H9 (cell line): Measurements from ENCODE around the gene NEURL1B. TPM values are rescaled to one million over a fixed set of nuclear protein-coding genes. Genes with fewer than 3 reads are reported as not detected.
A peak's percentile ranks its signal among the peaks of the same experiment; 100 is the strongest.

Experiments
- DNase-seq: peaks from one replicate; pipeline ENCODE4 v3.0.0-alpha.2; 2017
- H2AFZ ChIP-seq: one replicate; pipeline ENCODE4 v1.6.1; 2013; ENCODE audit warnings: mild to moderate bottlenecking, low read length, control low read depth, moderate library complexity
- H2AK5ac ChIP-seq: 2 replicates; pipeline ENCODE4 v1.6.1; 2013; ENCODE audit warnings: low read length, control low read depth, mixed read lengths; ENCODE audit not compliant: insufficient read length
- H2BK120ac ChIP-seq: one replicate; pipeline ENCODE4 v1.6.1; 2013; ENCODE audit warnings: low read depth, mild to moderate bottlenecking, low read length, control low read depth, inconsistent platforms; ENCODE audit not compliant: poor library complexity, severe bottlenecking
- H2BK12ac ChIP-seq: 2 replicates; pipeline ENCODE4 v1.6.1; 2013; ENCODE audit warnings: low read length, control low read depth, mixed read lengths, low read depth; ENCODE audit not compliant: insufficient read length
- H2BK15ac ChIP-seq: 2 replicates; pipeline ENCODE4 v1.6.1; 2013; ENCODE audit warnings: low read depth, low read length, control low read depth
- H2BK20ac ChIP-seq: one replicate; pipeline ENCODE4 v1.6.1; 2013; ENCODE audit warnings: low read depth, mild to moderate bottlenecking, low read length, control low read depth, inconsistent platforms; ENCODE audit not compliant: poor library complexity, severe bottlenecking
- H2BK5ac ChIP-seq: 2 replicates; pipeline ENCODE4 v1.6.1; 2013; ENCODE audit warnings: low read length, control low read depth, mixed read lengths; ENCODE audit not compliant: insufficient read length
- H3K14ac ChIP-seq: 2 replicates; pipeline ENCODE4 v1.6.1; 2013; ENCODE audit warnings: low read length, control low read depth; ENCODE audit not compliant: insufficient read depth
- H3K18ac ChIP-seq: 2 replicates; pipeline ENCODE4 v1.6.1; 2013; ENCODE audit warnings: low read depth, mild to moderate bottlenecking, mixed read lengths, low read length, control low read depth; ENCODE audit not compliant: insufficient read length
- H3K23ac ChIP-seq: 2 replicates; pipeline ENCODE4 v1.6.1; 2013; ENCODE audit warnings: low read length, control low read depth, mixed read lengths, low read depth; ENCODE audit not compliant: insufficient read length
- H3K23me2 ChIP-seq: 2 replicates; pipeline ENCODE4 v1.6.1; 2013; ENCODE audit warnings: low read depth, mild to moderate bottlenecking, mixed read lengths, low read length, control low read depth; ENCODE audit not compliant: insufficient read length, poor library complexity, severe bottlenecking
- H3K27ac ChIP-seq: 2 replicates; pipeline ENCODE4 v1.5.1; 2013; ENCODE audit warnings: low read length, control low read depth, mixed read lengths, low read depth; ENCODE audit not compliant: insufficient read length
- H3K27me3 ChIP-seq: 2 replicates; pipeline ENCODE4 v1.6.1; 2013; ENCODE audit warnings: low read length, control low read depth, inconsistent platforms; ENCODE audit not compliant: insufficient read depth
- H3K4ac ChIP-seq: 2 replicates; pipeline ENCODE4 v1.6.1; 2013; ENCODE audit warnings: low read depth, mild to moderate bottlenecking, control low read depth, inconsistent platforms, low read length, moderate library complexity
- H3K4me1 ChIP-seq: 2 replicates; pipeline ENCODE4 v1.6.1; 2013; ENCODE audit warnings: low read length, control low read depth, inconsistent platforms; ENCODE audit not compliant: insufficient read depth
- H3K4me2 ChIP-seq: 2 replicates; pipeline ENCODE4 v1.6.1; 2013; ENCODE audit warnings: low read length, control low read depth, mixed read lengths; ENCODE audit not compliant: insufficient read length, insufficient read depth
- H3K56ac ChIP-seq: 2 replicates; pipeline ENCODE4 v1.6.1; 2013; ENCODE audit warnings: low read depth, mild to moderate bottlenecking, mixed read lengths, low read length, control low read depth; ENCODE audit not compliant: insufficient read length
- H3K79me1 ChIP-seq: 2 replicates; pipeline ENCODE4 v1.6.1; 2013; ENCODE audit warnings: low read depth, mild to moderate bottlenecking, moderate library complexity, low read length, control low read depth, inconsistent platforms; ENCODE audit not compliant: insufficient read depth, poor library complexity, severe bottlenecking
- H3K79me2 ChIP-seq: 2 replicates; pipeline ENCODE4 v1.6.1; 2013; ENCODE audit warnings: low read length, control low read depth, inconsistent platforms; ENCODE audit not compliant: insufficient read depth
- H3K9ac ChIP-seq: 2 replicates; pipeline ENCODE4 v1.6.1; 2013; ENCODE audit warnings: low read length, control low read depth, mixed read lengths; ENCODE audit not compliant: insufficient read length; ENCODE audit errors: extremely low read depth
- H3K9me3 ChIP-seq: one replicate; pipeline ENCODE4 v1.6.1; 2013; ENCODE audit warnings: low read depth, low read length, inconsistent platforms; ENCODE audit not compliant: control insufficient read depth
- H3T11ph ChIP-seq: one replicate; pipeline ENCODE4 v1.6.1; 2013; ENCODE audit warnings: mild to moderate bottlenecking, low read length, control low read depth, inconsistent platforms
- H4K20me1 ChIP-seq: one replicate; pipeline ENCODE4 v1.6.1; 2013; ENCODE audit not compliant: control insufficient read depth, insufficient read length, insufficient read depth
- H4K5ac ChIP-seq: 2 replicates; pipeline ENCODE4 v1.6.1; 2013; ENCODE audit warnings: low read depth, mild to moderate bottlenecking, mixed read lengths, low read length, control low read depth; ENCODE audit not compliant: insufficient read length
- H4K8ac ChIP-seq: replicated peaks from 2 replicates; pipeline ENCODE4 v1.6.1; 2013; ENCODE audit warnings: low read length, control low read depth, mixed read lengths, low read depth; ENCODE audit not compliant: insufficient read length
- H4K91ac ChIP-seq: 2 replicates; pipeline ENCODE4 v1.6.1; 2013; ENCODE audit warnings: low read depth, mild to moderate bottlenecking, moderate library complexity, mixed read lengths, low read length, control low read depth; ENCODE audit not compliant: insufficient read length
- H3K27ac Mint-ChIP-seq, 3 experiments: 2 replicates in 2 of 3; 3 replicates in 1 of 3; pipeline ENCODE4 v1.8.0; 2020 to 2021; ENCODE audit warnings: mixed read lengths in 3 of 3, mild to moderate bottlenecking in 1 of 3, moderate library complexity in 1 of 3
- H3K27me3 Mint-ChIP-seq: 2 replicates; pipeline ENCODE4 v1.8.0; 2021; ENCODE audit warnings: low read depth, mild to moderate bottlenecking, moderate library complexity, mixed read lengths
- H3K36me3 Mint-ChIP-seq, 3 experiments: 2 replicates in 2 of 3; 3 replicates in 1 of 3; pipeline ENCODE4 v1.8.0; 2020 to 2021; ENCODE audit warnings: low read depth in 3 of 3, mixed read lengths in 3 of 3; ENCODE audit not compliant: insufficient read depth in 1 of 3
- H3K4me1 Mint-ChIP-seq, 2 experiments: 2 replicates each; pipeline ENCODE4 v1.8.0; 2020; ENCODE audit warnings: mixed read lengths in 2 of 2
- H3K4me3 Mint-ChIP-seq, 2 experiments: 2 replicates in 1 of 2; 3 replicates in 1 of 2; pipeline ENCODE4 v1.8.0; 2020 to 2021; ENCODE audit warnings: mild to moderate bottlenecking in 2 of 2, mixed read lengths in 2 of 2, moderate library complexity in 1 of 2
- H3K9me3 Mint-ChIP-seq, 2 experiments: 2 replicates in 1 of 2; 3 replicates in 1 of 2; pipeline ENCODE4 v1.8.0; 2020; ENCODE audit warnings: mild to moderate bottlenecking in 2 of 2, mixed read lengths in 2 of 2, moderate library complexity in 1 of 2
- CTCF ChIP-seq: fragments of 200-600 bp; sonication (generic); conservative IDR thresholded peaks from 3 replicates; pipeline ENCODE4 v1.8.0; 2021; ENCODE audit warnings: antibody characterized with exemption, mild to moderate bottlenecking
- WGBS: extraction: QIAGEN DNeasy Blood & Tissue Kit; methylation state at CpG from one replicate; pipeline ENCODE4 v1.1.7; 2013; ENCODE audit warnings: missing lambda C conversion rate, low lambda C conversion rate, mixed read lengths; ENCODE audit not compliant: insufficient read length; ENCODE audit errors: extremely low coverage; 5-methylcytosine and 5-hydroxymethylcytosine counted together
- total RNA-seq: library from RNA; stranded (reverse); gene quantifications from 2 replicates; pipeline ENCODE4 v1.2.1, GENCODE V29; 2021

The NEURL1B gene
- total RNA-seq, 1 experiment from 2014 or later: 3.6 TPM

GRCh38 chr5:172630482-172630881 lies 10.6 kb upstream of the NEURL1B start:
- DNase-seq: peak; percentile 26
- Histone ChIP-seq H3K56ac (no peak overlapping the region), H2BK20ac (no peak overlapping the region), H3K27ac (no peak overlapping the region), H2BK5ac (no peak overlapping the region), H3K18ac (no peak overlapping the region), H3K4me1 (peaks cover 11% of the 10 kb centered on the region; the same call in 1 of the 2 replicates), H4K91ac (no peak overlapping the region), H3K9me3 (no peaks in the 10 kb centered on the region), H3K27me3 (no peaks in the 10 kb centered on the region), H3K23ac (no peak overlapping the region), H3K79me1 (no peaks in the 10 kb centered on the region), H4K20me1 (no peaks in the 10 kb centered on the region), H3K79me2 (no peaks in the 10 kb centered on the region), H2BK15ac (no peak overlapping the region), H2AK5ac (no peak overlapping the region), H2BK120ac (no peak overlapping the region), H3K14ac (no peak overlapping the region), H4K5ac (no peak overlapping the region), H3K23me2 (no peaks in the 10 kb centered on the region), H3T11ph (no peak overlapping the region), H3K9ac (no peak overlapping the region), H4K8ac (no peak overlapping the region), H2AFZ (no peak overlapping the region), H3K4ac (no peak overlapping the region), H2BK12ac (no peak overlapping the region), H3K4me2 (no peak overlapping the region)
- WGBS: no CpG with 5 or more reads among the region's 6 CpGs
- H3K36me3 Mint-ChIP-seq: no peaks in the 10 kb centered on the region; a peak in 1 of 7 replicates
- no peak for TF ChIP-seq CTCF
- H3K27me3 Mint-ChIP-seq: peaks cover 11% of the 10 kb centered on the region
- no peaks in the 10 kb centered on the region for H3K9me3 Mint-ChIP-seq
- H3K4me1 Mint-ChIP-seq: peaks cover 45 to 50% of the 10 kb centered on the region in 2 experiments
- no peak overlapping the region for H3K27ac Mint-ChIP-seq
- no peak overlapping the region for H3K4me3 Mint-ChIP-seq
